GM18511 (cell line): ENCODE measurements around the gene ERFL.

Experiments
- ATAC-seq: cut with Tn5 transposase; IDR thresholded peaks from one replicate; pipeline ENCODE4 v1.9.1; 2021; ENCODE audit warnings: mild to moderate bottlenecking, moderate library complexity; ENCODE audit not compliant: unreplicated experiment

ERFL gene

GRCh38 chr19:41928221-41928683, at the start of gene ERFL:
Gene ERFL, minus strand, starts transcription at chr19:41928449. Its CDS starts 15,530 bp downstream, at chr19:41912919.
- ATAC-seq: no peak

DNA sequence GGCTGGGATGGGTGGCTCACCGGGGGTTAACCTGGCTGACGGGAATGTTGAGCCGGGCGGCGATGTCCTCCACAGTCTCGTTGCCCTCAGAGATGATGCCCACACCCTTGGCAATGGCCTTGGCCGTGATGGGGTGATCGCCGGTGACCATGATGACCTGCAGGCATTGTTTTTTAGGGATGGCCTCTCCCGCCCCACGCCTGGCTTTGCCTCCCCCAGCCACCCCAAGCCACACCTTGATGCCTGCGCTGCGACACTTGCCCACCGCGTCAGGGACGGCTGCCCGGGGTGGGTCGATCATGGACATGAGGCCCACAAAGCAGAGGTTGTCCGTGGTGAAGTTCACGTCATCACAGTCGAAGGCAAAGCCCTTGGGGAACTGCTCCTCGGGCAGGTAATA, 49.7 kb upstream of the ERFL start:
- ATAC-seq: no peak

DNA sequence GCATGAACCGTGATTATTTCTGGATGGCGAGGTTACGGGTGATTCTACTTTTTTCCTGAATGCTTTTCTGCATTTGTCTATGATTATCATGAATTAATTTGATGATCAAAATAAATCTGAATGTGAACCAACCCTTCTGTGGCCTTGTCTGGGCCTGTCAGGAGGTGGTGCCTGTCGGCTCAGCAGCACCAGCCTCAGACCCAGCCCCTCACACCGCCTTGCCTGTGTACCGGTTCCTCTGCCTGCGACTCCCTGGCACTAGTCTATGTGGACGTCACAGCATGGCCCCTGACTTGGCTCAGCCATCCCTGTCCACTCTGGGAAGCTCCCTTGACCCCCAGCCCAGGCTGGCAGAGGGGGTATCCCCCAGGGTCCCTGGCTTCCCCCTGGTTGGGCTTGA, 46.4 kb upstream of the ERFL start:
- ATAC-seq: no peak

GRCh38 chr19:41971363-41971762, 43.1 kb upstream of the ERFL start:
- ATAC-seq: no peak

DNA sequence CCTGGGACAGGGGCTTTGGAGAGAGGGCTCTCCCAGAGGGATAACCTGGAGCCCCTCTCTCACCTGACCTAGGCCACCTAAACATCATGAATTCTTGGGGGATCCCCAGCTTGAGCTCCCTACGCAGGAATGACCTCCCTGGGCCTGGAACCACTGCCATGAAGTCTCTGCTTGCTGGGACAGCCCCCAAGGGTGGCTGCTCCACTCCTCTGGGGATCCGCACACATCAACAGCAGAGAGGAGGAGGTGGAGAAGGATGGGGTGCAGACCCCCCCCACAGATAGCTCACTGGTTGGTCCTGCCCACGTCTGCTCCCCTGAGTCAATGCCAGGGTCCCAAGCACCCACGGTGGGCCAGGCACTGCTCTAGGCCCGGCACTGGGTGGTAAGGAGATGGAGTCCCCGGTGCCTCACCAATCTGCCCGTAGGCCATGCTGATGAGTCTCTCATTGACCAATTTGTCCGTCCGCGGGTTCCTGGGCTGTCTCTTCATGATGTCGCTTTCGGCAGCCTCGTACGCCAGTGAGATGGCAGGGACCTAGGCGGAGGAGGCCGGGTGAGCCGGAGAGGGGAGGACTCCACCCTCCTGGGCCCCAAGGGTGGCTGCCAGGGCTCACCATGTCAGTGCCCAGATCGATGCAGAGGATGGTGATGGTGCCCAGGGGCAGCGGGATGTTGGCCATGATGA, 41.7 kb upstream of the ERFL start:
- no peak for ATAC-seq

DNA sequence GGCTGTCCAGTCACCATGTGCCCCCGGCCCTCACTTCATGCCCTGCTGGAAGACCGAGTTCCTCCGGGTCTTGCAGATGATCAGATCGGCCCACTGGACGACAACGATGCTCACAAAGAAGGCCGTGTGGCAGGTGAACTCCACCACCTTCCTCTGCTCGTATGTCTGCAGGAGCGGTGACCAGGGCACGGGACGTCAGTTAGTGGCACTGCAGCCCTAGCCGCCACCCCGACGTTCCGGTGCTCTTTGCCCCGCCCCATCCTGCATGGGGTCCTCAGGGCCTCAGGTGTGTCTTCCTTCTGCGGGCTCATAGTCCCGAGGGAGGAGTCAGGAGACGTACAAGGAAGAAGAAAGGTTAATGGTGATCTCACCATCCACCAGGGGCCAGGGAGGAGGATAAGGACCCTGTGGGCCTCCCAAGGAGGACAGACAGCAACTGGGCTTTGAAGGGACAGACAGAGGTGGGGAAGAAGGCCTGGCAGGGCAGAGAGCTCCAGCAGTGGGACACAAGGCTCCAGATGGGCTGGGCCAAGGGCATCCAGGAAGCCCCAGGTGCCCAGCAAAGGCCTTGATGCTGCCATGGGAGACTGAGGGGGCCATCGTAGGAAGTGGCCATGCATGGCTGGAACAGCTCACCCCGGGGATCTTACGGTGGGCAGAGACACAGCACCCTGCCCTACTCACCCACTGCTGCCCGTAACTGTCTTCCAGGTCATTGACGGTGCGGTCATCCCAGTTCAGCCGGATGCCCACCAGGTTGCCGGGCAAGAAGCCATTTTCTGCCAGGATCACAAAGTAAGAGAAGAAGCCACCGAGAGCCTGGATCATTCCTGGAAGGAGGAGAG, 40.7 kb upstream of the ERFL start:
- no peak for ATAC-seq

DNA sequence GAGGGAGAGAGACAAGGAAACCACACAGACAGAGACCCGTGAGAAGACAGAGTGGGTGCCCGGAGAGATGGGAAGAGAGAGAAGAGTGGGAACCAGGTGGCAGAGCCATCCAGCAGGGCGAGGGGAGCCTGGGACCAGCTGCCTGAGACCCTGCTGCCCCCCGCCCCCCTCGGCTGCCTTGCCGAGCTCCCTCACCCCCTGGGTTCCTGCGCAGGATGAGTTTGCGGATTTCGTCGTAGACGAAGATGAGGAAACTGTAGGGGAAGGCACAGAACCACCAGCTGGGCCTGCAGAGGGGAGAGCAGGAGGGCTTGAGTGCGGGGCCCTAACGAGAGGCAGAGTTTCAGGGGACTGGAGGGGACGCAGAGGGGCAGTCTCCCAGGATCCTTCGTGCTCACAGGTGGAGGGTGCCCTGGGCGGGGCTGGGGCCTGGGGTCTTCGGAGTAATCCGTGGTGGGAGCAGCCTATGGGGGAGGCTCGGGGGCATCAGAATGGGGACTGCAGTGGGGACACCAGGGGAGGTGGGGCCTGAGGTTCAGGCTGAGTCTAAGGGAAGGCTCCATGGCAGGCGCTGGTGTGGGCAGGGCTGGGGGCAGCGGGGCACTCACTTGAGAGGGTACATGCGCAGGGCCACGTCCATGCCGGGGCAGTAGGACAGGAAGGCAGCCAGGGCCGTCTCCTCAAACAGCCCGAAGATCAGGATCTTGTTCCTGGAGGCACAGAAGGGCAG, 39.0 kb upstream of the ERFL start:
- ATAC-seq: no peak

DNA sequence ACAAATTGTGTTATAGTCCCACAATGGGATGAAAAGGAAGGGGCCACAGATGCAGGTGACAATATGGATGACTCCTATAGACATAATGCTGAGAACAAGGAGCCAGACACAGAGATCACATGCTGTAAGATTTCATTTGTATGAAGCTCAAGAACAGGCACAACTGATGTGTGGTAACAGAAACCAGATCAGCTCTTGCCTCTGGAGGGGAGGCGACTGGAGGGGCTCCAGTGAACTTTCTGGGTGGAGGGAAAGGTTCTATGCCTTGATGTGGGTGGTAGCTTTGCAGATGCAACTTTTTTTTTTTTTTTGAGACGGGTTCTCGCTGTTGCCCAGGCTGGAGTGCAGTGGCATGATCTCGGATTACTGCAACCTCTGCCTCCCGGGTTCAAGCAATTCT, 36.9 kb upstream of the ERFL start:
- no peak for ATAC-seq

DNA sequence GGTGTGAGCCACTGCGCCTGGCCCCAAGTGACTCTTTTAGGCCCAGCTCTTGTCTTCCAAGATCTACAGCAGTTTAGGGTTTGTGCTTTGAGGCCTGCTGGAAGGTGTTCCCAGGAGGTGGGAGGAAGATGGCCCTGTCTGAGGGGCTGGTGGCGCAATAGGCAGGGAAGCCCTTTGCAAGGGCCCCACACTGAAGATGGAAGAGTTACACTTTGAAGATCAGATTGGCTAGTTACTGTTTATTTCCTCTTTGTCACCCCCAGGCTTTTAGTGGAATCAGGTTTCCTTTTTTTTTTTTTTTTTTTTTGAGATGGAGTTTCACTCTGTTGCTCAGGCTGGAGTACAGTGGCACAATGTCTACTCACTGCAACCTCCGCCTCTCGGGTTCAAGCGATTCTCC, 32.7 kb upstream of the ERFL start:
- ATAC-seq: no peak

GRCh38 chr19:41959056-41960053, 31.1 kb upstream of the ERFL start, which contains the start of gene RABAC1:
Gene RABAC1, minus strand, starts transcription at chr19:41959321. Its CDS starts 29 bp downstream, at chr19:41959292.
- peak; percentile 90 for ATAC-seq

DNA sequence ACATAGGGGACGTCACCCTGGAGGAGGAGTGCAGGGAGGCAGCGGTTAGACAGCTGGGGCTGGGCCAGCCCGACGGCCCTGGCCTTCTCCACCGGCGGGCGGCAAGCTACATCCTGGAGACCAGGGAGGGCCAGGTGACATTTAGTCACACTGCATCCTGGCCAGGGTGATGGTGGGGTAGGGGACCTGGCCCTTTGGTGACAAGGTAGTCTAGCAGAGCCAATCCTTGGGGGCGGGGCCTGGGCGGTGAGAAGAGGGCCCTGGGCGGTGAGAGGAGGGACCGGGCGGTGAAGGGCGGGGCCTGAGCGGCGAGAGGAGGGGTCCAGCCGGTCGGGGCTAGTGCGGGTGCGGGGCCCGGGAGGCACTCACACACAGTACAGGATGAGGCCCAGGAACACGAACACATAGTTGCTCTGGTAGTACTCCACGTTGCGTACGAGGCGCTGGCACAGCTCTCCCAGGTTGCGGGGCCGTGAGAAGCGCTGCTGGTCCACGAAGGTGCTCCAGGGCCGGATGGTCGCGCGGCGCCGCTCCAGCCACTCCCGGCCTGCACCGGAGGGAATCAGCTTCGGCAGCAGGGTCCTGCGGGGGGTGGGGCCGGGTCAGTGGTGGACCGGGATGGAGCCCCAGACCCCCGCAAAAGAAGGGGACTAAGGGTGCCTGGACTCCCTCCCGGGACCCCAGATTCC, 30.3 kb upstream of the ERFL start:
- peak; percentile 60 for ATAC-seq

GRCh38 chr19:41957838-41958366, 29.7 kb upstream of the ERFL start:
- ATAC-seq: no peak

GRCh38 chr19:41957161-41957837, 29.1 kb upstream of the ERFL start:
- ATAC-seq: no peak

DNA sequence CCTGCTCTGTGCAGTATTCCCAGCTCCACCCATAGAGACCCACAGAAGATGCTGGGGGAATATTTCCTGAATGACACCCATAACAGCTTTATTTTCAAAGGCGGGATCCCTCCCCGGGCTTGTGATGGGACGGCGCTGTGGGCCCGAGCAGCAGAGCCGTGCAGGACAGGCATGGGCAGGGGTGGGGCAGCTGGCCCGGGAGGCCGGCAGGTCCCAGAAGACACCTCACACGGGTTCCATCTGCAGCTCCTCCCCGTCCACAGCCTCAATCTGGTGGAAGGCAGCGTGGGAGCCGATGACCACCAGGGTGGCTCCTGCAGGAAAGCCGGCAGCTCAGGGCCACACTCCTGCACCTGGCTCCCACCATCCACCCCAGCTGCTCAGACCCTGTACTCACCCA, 28.4 kb upstream of the ERFL start:
- no peak for ATAC-seq

GRCh38 chr19:41955521-41955920, 27.3 kb upstream of the ERFL start:
- ATAC-seq: no peak

GRCh38 chr19:41951686-41952172, 23.5 kb upstream of the ERFL start:
- no peak for ATAC-seq

GRCh38 chr19:41947091-41947490, 18.8 kb upstream of the ERFL start:
- no peak for ATAC-seq

DNA sequence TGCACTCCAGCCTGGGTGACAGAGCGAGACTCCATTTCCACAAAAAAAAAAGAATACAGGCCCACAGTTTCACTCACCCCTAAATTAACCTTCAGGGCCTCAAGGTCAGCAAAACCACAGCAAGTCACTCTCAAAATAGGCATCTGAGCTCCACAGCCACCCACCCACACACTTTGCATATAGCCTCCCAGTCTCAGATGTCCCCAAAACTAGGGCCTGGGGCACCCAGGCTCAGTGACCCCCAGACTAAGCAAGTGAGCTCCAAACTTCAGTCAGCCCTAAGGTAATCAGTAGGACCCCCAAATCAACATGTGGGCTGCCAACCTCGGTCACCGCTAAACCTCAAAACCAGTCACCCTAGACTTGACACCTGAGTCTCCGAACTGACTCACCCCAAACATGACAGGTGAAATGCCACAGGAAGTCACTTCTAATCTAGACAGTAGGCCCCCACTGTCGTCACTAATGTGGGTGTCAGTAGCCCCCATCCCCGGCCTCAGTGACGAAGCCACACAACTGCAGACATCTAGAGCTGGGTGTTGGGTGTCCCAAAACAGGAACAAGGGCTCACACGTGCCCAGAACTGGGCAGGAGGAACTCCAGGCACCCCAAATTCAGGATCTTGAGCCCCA, 17.0 kb upstream of the ERFL start:
- peak; percentile 85 for ATAC-seq
